GM12872 (cell line): Measurements from ENCODE around the gene HIRIP3.

Experiments
- CTCF ChIP-seq: IDR thresholded peaks from 3 replicates; pipeline ENCODE4 v1.5.1; 2011; ENCODE audit warnings: low read depth, mild to moderate bottlenecking, low read length, moderate library complexity; ENCODE audit not compliant: insufficient read depth

The HIRIP3 gene

GRCh38 chr16:29973384-29974246 lies 21.8 kb downstream of the HIRIP3 start, which contains the start of gene TAOK2:
TAOK2 (plus strand) TSS chr16:29973868; CDS start chr16:29977773, 3,905 bp downstream.
- TF ChIP-seq CTCF = no peak

GRCh38 chr16:29972992-29973383 lies 22.4 kb downstream of the HIRIP3 start:
- no peak for TF ChIP-seq CTCF

GRCh38 chr16:29972500-29972899 lies 22.9 kb downstream of the HIRIP3 start:
- no peak for TF ChIP-seq CTCF

- TF ChIP-seq CTCF = no peak
Observed at GRCh38 chr16:29971304-29971703, 24.1 kb downstream of the HIRIP3 start.

GRCh38 chr16:29968205-29968604 lies 27.2 kb downstream of the HIRIP3 start:
- TF ChIP-seq CTCF = no peak

- TF ChIP-seq CTCF = no peak
Observed at GRCh38 chr16:29963021-29963743, 32.2 kb downstream of the HIRIP3 start.

GRCh38 chr16:29962344-29962994 lies 32.9 kb downstream of the HIRIP3 start:
- no peak for TF ChIP-seq CTCF
